Lower leg skin (tissue), 3 donors: Measurements from ENCODE around the gene CCDC177.

Experiments
- POLR2A ChIP-seq, 2 donors: fragments of 450-650 bp; IDR thresholded peaks; one replicate each; pipeline ENCODE4 v1.6.1; 2016 to 2017; ENCODE audit warnings: antibody characterized with exemption in 2 of 2, mild to moderate bottlenecking in 1 of 2, moderate library complexity in 1 of 2
- TF ChIP-seq, protein P1 (sequence below), 3 donors: fragments of 450-650 bp; IDR thresholded peaks; one replicate each; pipeline ENCODE4 v1.5.1; 2016; ENCODE audit warnings: antibody characterized with exemption in 3 of 3, mild to moderate bottlenecking in 3 of 3, moderate library complexity in 2 of 3

DNA sequence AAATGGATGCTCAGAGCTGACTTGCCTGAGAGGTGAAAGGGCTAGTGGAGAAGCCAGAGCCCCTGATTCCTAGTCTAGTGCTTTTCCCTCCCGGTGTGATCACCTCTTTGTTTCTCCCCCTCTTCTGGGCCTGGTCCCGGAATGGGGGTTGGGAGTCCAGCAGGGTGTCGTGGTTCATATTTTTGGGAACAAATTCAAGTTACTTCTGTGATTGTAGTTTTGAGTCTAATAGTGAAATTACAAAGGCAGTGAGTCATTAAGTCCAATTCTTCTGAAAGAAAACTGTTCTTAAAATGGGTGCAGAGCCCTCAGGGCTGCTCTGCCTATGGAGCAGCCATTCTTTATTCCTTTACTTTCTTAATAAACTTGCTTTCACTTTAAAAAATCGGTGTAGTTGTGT is 44.3 kb upstream of the CCDC177 start:
- TF ChIP-seq, protein P1, sequence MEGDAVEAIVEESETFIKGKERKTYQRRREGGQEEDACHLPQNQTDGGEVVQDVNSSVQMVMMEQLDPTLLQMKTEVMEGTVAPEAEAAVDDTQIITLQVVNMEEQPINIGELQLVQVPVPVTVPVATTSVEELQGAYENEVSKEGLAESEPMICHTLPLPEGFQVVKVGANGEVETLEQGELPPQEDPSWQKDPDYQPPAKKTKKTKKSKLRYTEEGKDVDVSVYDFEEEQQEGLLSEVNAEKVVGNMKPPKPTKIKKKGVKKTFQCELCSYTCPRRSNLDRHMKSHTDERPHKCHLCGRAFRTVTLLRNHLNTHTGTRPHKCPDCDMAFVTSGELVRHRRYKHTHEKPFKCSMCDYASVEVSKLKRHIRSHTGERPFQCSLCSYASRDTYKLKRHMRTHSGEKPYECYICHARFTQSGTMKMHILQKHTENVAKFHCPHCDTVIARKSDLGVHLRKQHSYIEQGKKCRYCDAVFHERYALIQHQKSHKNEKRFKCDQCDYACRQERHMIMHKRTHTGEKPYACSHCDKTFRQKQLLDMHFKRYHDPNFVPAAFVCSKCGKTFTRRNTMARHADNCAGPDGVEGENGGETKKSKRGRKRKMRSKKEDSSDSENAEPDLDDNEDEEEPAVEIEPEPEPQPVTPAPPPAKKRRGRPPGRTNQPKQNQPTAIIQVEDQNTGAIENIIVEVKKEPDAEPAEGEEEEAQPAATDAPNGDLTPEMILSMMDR (IDR thresholded peaks at IDR 0.05): no peak
- no peak for TF ChIP-seq POLR2A (IDR thresholded peaks at IDR 0.05)
